Smooth muscle cell (in vitro differentiated cells): ENCODE measurements around the gene MOB3B. TPM values are rescaled to one million over a fixed set of nuclear protein-coding genes. Genes with fewer than 3 reads are reported as not detected.

Experiments used
- DNase-seq: peaks from one replicate; lab custom pipeline; 2025; ENCODE audit not compliant: unreplicated experiment; lab: John Stamatoyannopoulos, UW
- H2AFZ ChIP-seq: fragments of 200-600 bp; sonication (generic); 2 replicates; pipeline ENCODE4 v1.6.0; 2016; ENCODE audit warnings: antibody characterized with exemption, low read depth, mild to moderate bottlenecking
- H3F3A ChIP-seq: fragments of 200-600 bp; sonication (generic); 2 replicates; pipeline ENCODE4 v1.6.0; 2017; ENCODE audit warnings: antibody characterized with exemption, low read depth
- H3K27ac ChIP-seq: fragments of 200-600 bp; sonication (generic); 2 replicates; pipeline ENCODE4 v1.5.1; 2016; ENCODE audit warnings: low read depth, mild to moderate bottlenecking
- H3K27me3 ChIP-seq: fragments of 200-600 bp; sonication (generic); 2 replicates; pipeline ENCODE4 v1.6.1; 2016; ENCODE audit warnings: low read depth, mild to moderate bottlenecking
- H3K36me3 ChIP-seq: fragments of 200-600 bp; sonication (generic); 2 replicates; pipeline ENCODE4 v1.5.1; 2016; ENCODE audit warnings: low read depth
- H3K4me1 ChIP-seq: fragments of 200-600 bp; sonication (generic); 2 replicates; pipeline ENCODE4 v1.5.1; 2016; ENCODE audit warnings: low read depth
- H3K4me2 ChIP-seq: fragments of 200-600 bp; sonication (generic); 2 replicates; pipeline ENCODE4 v1.6.0; 2016; ENCODE audit warnings: mild to moderate bottlenecking
- H3K4me3 ChIP-seq: fragments of 200-600 bp; sonication (generic); 2 replicates; pipeline ENCODE4 v1.5.1; 2016; ENCODE audit warnings: mild to moderate bottlenecking
- H3K79me2 ChIP-seq: fragments of 200-600 bp; sonication (generic); 2 replicates; pipeline ENCODE4 v1.6.0; 2016; ENCODE audit warnings: low read depth, mild to moderate bottlenecking
- H3K9ac ChIP-seq: fragments of 200-600 bp; sonication (generic); 2 replicates; pipeline ENCODE4 v1.6.0; 2016; ENCODE audit warnings: low read depth
- H3K9me3 ChIP-seq: fragments of 200-600 bp; sonication (generic); replicated peaks from 2 replicates; pipeline ENCODE4 v1.5.1; 2016; ENCODE audit warnings: low read depth
- H4K20me1 ChIP-seq: fragments of 200-600 bp; sonication (generic); 2 replicates; pipeline ENCODE4 v1.6.0; 2016; ENCODE audit warnings: low read depth
- CTCF ChIP-seq: fragments of 200-600 bp; sonication (generic); IDR thresholded peaks from 2 replicates; pipeline ENCODE4 v1.5.1; 2017; ENCODE audit warnings: borderline replicate concordance, mild to moderate bottlenecking, antibody characterized with exemption; ENCODE audit not compliant: insufficient read depth, poor library complexity, severe bottlenecking
- WGBS: methylation state at CpG from one replicate; pipeline ENCODE4 v1.1.7; 2016; ENCODE audit warnings: low lambda C conversion rate; 5-methylcytosine and 5-hydroxymethylcytosine counted together
- polyA plus RNA-seq: library from polyadenylated mRNA; unstranded; fragments of >200 nt; fragmentation: Nextera tagmentation; extraction: Ambion mirVana; gene quantifications from 2 replicates; pipeline ENCODE4 v1.2.1, GENCODE V29; 2016
- total RNA-seq: library from RNA; depleted of rRNA; stranded (reverse); fragments of >200 nt; gene quantifications from 2 replicates; pipeline ENCODE4 v1.2.3, GENCODE V29; 2014

MOB3B gene
- total and polyA plus RNA-seq, 2 experiments from 2014 or later: 1.7 to 5.8 TPM

DNA sequence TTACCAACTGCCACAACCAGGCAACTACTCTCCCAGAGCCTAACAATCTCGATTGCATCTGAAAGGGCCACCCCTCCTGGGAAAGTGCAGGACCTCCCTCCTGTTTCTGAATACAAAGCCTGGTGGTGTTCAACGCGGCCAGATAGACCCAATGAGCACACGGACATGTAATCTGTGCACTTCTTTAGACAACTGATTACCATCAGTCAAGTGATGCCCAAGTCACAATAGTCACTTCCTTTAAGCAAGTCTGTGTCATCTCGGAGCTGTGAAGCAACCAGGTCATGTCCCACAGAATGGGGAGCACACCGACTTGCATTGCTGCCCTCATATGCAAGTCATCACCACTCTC lies 42.9 kb upstream of the MOB3B start:
- H3K27ac ChIP-seq: peak overlapping the region; percentile 97
- peak overlapping the region; percentile 50 for H2AFZ ChIP-seq
- H3K9ac ChIP-seq: peak overlapping the region; percentile 93
- peak overlapping the region; percentile 86 for H3K4me3 ChIP-seq
- no peaks in the 10 kb centered on the region for H4K20me1 ChIP-seq
- peaks cover 7% of the 10 kb centered on the region for H3F3A ChIP-seq
- H3K36me3 ChIP-seq: no peaks in the 10 kb centered on the region
- H3K79me2 ChIP-seq: peaks cover 14% of the 10 kb centered on the region
- DNase-seq: no peak
- peaks cover 8% of the 10 kb centered on the region for H3K4me1 ChIP-seq
- no peaks in the 10 kb centered on the region for H3K9me3 ChIP-seq
- H3K4me2 ChIP-seq: peak overlapping the region; percentile 89
- TF ChIP-seq CTCF: no peak
- WGBS: 3% methylated on average over 6 of the region's 6 CpGs
- H3K27me3 ChIP-seq: no peaks in the 10 kb centered on the region

- H3K9ac ChIP-seq: no peak overlapping the region
- peak overlapping the region; percentile 86 for H3K4me3 ChIP-seq
- H3K36me3 ChIP-seq: no peaks in the 10 kb centered on the region
- H3K9me3 ChIP-seq: no peaks in the 10 kb centered on the region
- H3K4me1 ChIP-seq: peaks cover 8% of the 10 kb centered on the region
- peak overlapping the region; percentile 97 for H3K27ac ChIP-seq
- TF ChIP-seq CTCF: no peak
- peak overlapping the region; percentile 89 for H3K4me2 ChIP-seq
- DNase-seq: no peak
- peak overlapping the region; percentile 50 for H2AFZ ChIP-seq
- peaks cover 14% of the 10 kb centered on the region for H3K79me2 ChIP-seq
- H4K20me1 ChIP-seq: no peaks in the 10 kb centered on the region
- H3K27me3 ChIP-seq: no peaks in the 10 kb centered on the region
- peaks cover 7% of the 10 kb centered on the region for H3F3A ChIP-seq
- 61% methylated on average over 3 of the region's 3 CpGs for WGBS
Measured at GRCh38 chr9:27572061-27572460, 42.4 kb upstream of the MOB3B start.

- TF ChIP-seq CTCF: no peak
- no peak overlapping the region for H3K27ac ChIP-seq
Measured at GRCh38 chr9:27571011-27571410, 41.4 kb upstream of the MOB3B start.

DNA sequence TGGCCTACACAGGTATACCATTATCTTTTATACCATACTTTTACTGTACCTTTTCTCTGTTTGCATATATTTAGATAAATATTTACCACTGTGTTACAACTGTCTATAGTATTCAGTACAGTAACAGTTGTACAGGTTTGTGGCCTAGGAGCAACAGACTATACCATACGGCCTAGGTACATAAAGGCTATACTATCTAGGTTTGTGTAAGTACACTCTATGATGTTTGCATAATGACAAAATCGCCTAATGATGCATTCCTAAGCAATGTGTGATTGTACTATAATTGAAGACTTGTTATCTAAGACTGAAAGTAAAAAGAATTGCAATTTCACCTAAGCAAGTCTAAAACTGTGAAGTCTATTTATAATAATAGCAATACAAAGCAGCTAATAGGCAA lies 39.8 kb upstream of the MOB3B start:
- Histone ChIP-seq H3K27me3 (no peaks in the 10 kb centered on the region), H3K27ac (no peak overlapping the region), H3K4me1 (peaks cover 8% of the 10 kb centered on the region), H3K4me3 (no peak overlapping the region), H4K20me1 (no peaks in the 10 kb centered on the region), H3K9ac (no peak overlapping the region), H3F3A (peaks cover 7% of the 10 kb centered on the region), H2AFZ (no peak overlapping the region), H3K4me2 (no peak overlapping the region), H3K79me2 (peaks cover 14% of the 10 kb centered on the region), H3K36me3 (peaks cover 5% of the 10 kb centered on the region), H3K9me3 (no peaks in the 10 kb centered on the region)
- WGBS: 69% methylated on average over 2 of the region's 2 CpGs
- no peak for DNase-seq
- TF ChIP-seq CTCF: no peak

More at GRCh38 chr9:27571011-27571410, 41.4 kb upstream of the MOB3B start:
- H3K9ac ChIP-seq: no peak overlapping the region
- H3K9me3 ChIP-seq: no peaks in the 10 kb centered on the region
- H3K79me2 ChIP-seq: peaks cover 14% of the 10 kb centered on the region
- H3K36me3 ChIP-seq: no peaks in the 10 kb centered on the region
- no peak overlapping the region for H2AFZ ChIP-seq
- no peaks in the 10 kb centered on the region for H3K27me3 ChIP-seq
- H3K4me3 ChIP-seq: no peak overlapping the region
- H3F3A ChIP-seq: peaks cover 7% of the 10 kb centered on the region
- peaks cover 8% of the 10 kb centered on the region for H3K4me1 ChIP-seq
- WGBS: 92% methylated on average over 4 of the region's 4 CpGs
- H3K4me2 ChIP-seq: no peak overlapping the region
- DNase-seq: no peak
- no peaks in the 10 kb centered on the region for H4K20me1 ChIP-seq
